Astrocyte of the cerebellum (primary cell): ENCODE data around the gene ZNF276.
"Not testable (repeated sequence)": the region's sequence is repeated elsewhere in the genome, so short reads cannot be mapped to it uniquely, and the experiment has no call there.

Experiments
- DNase-seq: peaks from one replicate; pipeline ENCODE4 v3.0.0-alpha.2; 2011; ENCODE audit warnings: low read depth
- H3K4me3 ChIP-seq: 2 replicates; pipeline ENCODE4 v1.5.1; 2011; ENCODE audit warnings: mild to moderate bottlenecking, low read depth, low read length, moderate library complexity
- in situ Hi-C: cut with HindIII; loops from 2 replicates; pipeline ENCODE4 v1.10.0; 2017; ENCODE audit warnings: low sequenced_read_pairs
- TF ChIP-seq, protein P1 (sequence below): IDR thresholded peaks from 2 replicates; pipeline ENCODE4 v1.5.1; 2012; ENCODE audit warnings: low read length, low read depth, moderate library complexity, mild to moderate bottlenecking; ENCODE audit errors: missing control alignments

The ZNF276 gene

DNA sequence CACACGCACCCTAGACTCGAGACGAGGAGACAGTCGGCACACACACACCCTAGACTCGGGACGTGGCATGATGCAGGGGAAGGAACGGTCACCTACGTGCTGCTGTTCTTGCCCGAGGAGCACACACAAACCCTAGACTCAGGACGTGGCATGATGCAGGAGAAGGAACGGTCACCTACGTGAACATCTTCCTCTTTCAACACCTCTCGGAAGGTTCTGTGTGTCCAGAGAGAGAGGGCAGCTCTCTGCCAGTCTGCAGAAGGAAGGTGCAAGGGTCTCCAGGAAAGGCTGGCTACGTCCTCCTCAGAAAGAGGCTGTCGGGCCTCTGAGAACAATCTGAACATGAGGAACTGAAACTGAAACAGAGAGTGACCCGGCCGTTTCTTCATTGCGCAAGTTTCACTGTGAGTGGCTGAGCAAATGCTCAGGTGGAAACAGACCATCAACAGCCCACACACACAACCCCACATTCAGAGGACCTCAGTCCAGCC lies 43.4 kb downstream of the ZNF276 start:
- no peak for DNase-seq
- TF ChIP-seq, protein P1, sequence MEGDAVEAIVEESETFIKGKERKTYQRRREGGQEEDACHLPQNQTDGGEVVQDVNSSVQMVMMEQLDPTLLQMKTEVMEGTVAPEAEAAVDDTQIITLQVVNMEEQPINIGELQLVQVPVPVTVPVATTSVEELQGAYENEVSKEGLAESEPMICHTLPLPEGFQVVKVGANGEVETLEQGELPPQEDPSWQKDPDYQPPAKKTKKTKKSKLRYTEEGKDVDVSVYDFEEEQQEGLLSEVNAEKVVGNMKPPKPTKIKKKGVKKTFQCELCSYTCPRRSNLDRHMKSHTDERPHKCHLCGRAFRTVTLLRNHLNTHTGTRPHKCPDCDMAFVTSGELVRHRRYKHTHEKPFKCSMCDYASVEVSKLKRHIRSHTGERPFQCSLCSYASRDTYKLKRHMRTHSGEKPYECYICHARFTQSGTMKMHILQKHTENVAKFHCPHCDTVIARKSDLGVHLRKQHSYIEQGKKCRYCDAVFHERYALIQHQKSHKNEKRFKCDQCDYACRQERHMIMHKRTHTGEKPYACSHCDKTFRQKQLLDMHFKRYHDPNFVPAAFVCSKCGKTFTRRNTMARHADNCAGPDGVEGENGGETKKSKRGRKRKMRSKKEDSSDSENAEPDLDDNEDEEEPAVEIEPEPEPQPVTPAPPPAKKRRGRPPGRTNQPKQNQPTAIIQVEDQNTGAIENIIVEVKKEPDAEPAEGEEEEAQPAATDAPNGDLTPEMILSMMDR = no peak
- in situ Hi-C loops = no loop called here
- no peak overlapping the region for H3K4me3 ChIP-seq

- no peak overlapping the region for H3K4me3 ChIP-seq
- in situ Hi-C loops = no loop called here
- TF ChIP-seq, protein P1 = no peak
- no peak for DNase-seq
Observed at GRCh38 chr16:89765292-89765830, 44.0 kb downstream of the ZNF276 start.

DNA sequence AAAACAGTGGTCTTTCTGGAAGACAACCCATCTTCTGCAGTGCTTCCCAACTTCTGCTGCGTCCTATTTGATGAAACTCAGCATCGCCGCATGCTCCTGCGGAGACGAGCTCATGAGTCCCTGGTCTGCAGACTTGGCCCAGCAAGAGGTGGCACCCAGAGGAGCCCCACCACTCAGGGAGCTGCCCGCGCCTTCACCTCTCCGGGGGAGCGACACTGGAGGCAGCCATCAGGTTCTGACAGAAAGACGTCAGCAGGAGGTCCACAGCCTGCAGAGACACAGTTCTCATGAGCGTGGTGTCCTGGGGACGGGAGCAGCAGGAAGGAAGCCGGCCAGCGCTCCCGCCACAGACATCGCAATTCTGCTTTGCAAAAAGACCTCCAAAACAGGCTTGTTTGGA lies 49.0 kb downstream of the ZNF276 start:
- in situ Hi-C loops = no loop called here
- no peak overlapping the region for H3K4me3 ChIP-seq
- DNase-seq = no peak
- TF ChIP-seq, protein P1 = no peak

DNA sequence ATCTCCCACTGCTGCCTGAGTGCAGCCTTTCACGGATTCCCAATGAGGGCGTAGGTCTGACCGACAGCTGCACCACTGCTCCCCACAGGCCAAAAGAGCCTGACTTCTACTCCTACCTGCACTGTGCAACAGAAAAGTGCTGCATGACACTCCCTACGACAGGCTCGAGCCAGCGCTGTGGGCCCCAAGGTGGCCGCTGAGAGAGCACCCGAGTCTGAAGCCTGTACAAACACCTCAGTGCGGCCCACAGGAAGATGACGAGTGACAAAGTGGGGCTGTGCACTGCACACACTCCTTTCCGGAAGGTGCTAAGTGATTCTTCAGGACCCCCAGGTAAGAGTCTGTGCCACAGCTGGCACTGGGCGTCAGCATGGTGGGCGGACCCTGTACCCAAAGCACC lies 53.9 kb downstream of the ZNF276 start:
- in situ Hi-C loops = no loop called here
- TF ChIP-seq, protein P1 = no peak
- H3K4me3 ChIP-seq = no peak overlapping the region
- no peak for DNase-seq

DNA sequence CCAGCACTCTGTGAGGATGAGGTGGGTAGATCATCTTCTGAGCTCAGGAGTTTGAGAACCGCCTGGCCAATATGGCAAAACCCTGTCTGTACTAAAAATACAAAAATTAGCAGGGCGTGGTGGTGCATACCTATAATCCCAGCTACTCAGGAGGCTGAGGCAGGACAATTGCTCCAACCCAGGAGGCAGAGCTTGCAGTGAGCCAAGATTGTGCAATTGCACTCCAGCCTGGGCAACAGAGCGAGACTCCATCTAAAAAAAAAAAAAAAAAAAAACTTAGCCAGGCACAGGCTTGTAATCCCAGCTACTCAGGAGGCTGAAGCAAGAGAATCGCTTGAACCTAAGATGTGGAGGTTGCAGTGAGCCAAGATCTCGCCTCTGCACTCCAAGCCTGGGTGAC lies 56.9 kb downstream of the ZNF276 start:
- in situ Hi-C loops, DNase-seq, H3K4me3 ChIP-seq: not testable (repeated sequence)

DNA sequence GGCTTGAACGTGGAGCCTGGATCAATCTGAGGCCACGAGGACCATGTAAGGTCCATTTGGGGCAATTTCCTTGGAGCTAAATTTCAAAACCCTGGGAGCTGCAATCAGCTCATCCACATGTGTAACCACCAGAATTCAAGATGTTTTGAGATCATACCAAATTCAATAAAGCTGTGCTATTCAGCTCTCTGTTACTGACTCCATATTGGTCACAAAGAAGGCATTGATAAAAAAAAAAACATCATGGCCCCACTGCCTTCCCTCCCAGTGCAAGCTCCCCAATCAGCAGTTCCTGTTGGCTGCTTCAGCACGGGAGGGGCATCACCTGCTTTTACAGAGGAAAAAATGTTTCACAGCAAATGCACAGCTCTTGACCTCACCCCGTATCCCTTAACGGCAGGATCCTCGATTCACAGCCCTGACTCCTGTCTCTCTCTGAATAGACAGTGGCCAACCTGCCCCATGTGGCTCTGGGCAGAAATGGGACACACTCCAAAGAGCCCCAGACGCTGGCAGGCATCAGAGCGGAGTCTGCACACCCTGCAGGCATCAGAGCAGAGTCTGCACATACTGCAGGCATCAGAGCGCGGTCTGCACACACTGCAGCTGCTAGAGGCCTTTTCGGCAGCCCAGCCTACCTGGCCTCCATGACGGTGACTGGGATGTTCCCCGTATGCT lies 58.0 kb downstream of the ZNF276 start:
- H3K4me3 ChIP-seq = no peak overlapping the region
- no peak for DNase-seq
- in situ Hi-C loops = no loop called here
- TF ChIP-seq, protein P1 = no peak

DNA sequence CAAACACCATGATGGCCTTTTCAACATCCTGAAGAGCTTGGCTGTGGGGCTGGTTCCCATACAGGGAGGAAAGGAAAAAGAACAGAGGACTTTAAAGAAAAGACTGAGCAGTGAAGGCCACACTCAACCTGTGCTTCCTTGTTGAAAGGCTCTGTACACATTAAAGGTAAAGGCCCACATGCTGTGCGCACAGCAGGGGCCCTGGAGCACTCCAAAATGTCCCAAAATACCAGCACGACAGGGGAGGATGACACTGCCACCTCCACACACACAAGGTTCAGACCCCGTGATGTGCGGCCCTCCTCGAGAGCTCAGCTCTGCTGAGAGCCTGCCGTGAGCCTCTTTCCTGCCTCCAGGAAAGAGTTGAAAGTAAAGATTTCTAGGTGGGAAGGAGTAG lies 58.6 kb downstream of the ZNF276 start:
- in situ Hi-C loops = no loop called here
- TF ChIP-seq, protein P1 = no peak
- no peak for DNase-seq
- no peak overlapping the region for H3K4me3 ChIP-seq
